GM06990 (cell line): Measurements from ENCODE around the gene SERINC3.

Experiments used
- DNase-seq: peaks from one replicate; pipeline ENCODE4 v3.0.0-alpha.2; 2011; ENCODE audit not compliant: insufficient read length; ENCODE audit errors: extremely low read depth
- H3K27me3 ChIP-seq: replicated peaks from 2 replicates; pipeline ENCODE4 v1.6.0; 2011; ENCODE audit warnings: low read length; ENCODE audit not compliant: control insufficient read depth, insufficient read depth
- H3K36me3 ChIP-seq: 2 replicates; pipeline ENCODE4 v1.5.1; 2011; ENCODE audit warnings: low read length; ENCODE audit not compliant: control insufficient read depth, insufficient read depth
- H3K4me3 ChIP-seq: replicated peaks from 2 replicates; pipeline ENCODE4 v1.5.1; 2011; ENCODE audit warnings: low read depth, mild to moderate bottlenecking, control low read depth, low read length
- TF ChIP-seq, protein P1 (sequence below): IDR thresholded peaks from 2 replicates; pipeline ENCODE4 v1.5.1; 2011; ENCODE audit warnings: low read length, control low read depth, mild to moderate bottlenecking, inconsistent platforms; ENCODE audit not compliant: insufficient read depth, poor library complexity, severe bottlenecking

The SERINC3 gene

DNA sequence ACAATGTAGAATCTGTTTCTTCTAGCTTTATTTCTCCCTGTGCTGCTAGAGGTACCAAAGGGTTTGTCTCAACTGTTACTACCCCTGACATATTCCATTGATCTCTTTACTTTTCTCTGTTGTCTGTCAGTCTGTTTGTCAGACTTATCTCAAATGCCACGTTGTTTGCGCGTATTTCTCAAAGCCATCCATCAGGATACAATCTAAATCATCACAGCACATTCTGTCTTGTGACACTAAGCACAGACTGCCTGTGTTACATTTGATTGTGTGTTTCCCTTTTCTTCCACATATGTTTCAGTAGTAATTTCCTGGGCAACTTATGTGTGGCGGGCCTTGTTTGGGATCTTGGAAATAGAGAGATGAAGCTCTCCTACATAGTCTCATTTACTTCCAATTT is 30.2 kb upstream of the SERINC3 start:
- no peak overlapping the region for H3K4me3 ChIP-seq
- no peaks in the 10 kb centered on the region for H3K36me3 ChIP-seq

DNA sequence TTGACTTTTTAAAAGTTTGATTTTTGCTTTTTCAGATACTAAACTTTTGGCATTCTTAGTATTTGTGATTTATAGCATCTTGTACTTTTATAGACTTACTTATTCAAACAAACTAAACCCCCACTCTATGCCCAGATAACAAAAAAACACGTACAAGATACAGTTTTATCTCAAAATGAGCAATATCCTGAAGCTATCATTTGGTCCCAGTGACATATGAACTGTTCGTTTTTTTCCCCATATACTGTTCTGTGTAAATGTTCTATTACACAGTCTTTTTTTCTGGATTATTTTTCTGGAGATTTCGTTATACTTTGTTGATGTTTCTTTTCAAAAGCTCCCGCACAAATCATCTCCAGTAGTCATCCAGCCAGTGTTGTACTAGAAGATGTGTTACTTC is 27.3 kb upstream of the SERINC3 start:
- TF ChIP-seq, protein P1, sequence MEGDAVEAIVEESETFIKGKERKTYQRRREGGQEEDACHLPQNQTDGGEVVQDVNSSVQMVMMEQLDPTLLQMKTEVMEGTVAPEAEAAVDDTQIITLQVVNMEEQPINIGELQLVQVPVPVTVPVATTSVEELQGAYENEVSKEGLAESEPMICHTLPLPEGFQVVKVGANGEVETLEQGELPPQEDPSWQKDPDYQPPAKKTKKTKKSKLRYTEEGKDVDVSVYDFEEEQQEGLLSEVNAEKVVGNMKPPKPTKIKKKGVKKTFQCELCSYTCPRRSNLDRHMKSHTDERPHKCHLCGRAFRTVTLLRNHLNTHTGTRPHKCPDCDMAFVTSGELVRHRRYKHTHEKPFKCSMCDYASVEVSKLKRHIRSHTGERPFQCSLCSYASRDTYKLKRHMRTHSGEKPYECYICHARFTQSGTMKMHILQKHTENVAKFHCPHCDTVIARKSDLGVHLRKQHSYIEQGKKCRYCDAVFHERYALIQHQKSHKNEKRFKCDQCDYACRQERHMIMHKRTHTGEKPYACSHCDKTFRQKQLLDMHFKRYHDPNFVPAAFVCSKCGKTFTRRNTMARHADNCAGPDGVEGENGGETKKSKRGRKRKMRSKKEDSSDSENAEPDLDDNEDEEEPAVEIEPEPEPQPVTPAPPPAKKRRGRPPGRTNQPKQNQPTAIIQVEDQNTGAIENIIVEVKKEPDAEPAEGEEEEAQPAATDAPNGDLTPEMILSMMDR: no peak
- H3K36me3 ChIP-seq: no peaks in the 10 kb centered on the region
- H3K4me3 ChIP-seq: no peak overlapping the region
- no peaks in the 10 kb centered on the region for H3K27me3 ChIP-seq
- DNase-seq: no peak

More for the DNA sequence above, 30.2 kb upstream of the SERINC3 start:
- TF ChIP-seq, protein P1: no peak
- no peak for DNase-seq
- no peaks in the 10 kb centered on the region for H3K27me3 ChIP-seq

DNA sequence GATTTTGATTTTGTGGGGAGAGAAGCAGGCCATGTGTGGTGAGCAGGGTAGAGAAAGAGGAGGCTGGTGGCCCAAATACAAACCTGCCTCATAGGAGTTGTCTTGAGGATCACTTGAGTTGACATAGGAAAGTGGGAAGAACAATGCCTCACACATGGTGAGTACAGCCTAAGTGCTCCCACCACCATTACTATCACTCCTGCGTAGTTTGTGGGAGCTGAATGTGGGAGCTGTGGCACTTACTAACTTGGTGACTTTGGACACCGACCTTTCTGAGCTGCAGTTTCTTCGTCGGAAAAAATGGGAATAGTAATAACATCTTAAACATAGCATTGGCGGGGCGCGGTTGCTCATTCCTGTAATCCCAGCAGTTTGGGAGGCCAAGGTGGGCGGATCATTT is 25.5 kb upstream of the SERINC3 start:
- H3K36me3 ChIP-seq: no peaks in the 10 kb centered on the region
- no peaks in the 10 kb centered on the region for H3K27me3 ChIP-seq
- no peak for DNase-seq
- H3K4me3 ChIP-seq: no peak overlapping the region
- TF ChIP-seq, protein P1: no peak

DNA sequence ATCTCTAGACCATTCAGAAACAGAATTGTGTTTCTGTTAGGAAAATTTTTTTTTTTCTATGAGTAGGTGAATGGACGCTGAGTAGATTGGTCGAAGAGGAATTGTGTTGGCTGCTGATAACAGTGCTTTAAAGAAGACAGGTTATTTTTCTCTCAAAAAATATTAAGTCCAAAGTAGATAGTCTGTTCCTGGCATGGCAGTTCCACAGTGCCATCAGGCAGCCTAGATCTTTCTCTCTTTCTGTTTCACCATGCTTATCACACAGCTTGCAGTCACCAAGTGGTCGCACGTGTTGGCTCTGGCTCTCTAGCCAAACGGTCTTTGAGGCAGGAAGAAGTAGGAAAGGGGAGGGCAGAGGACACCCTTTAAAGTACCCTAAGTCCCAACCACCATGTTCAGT is 22.4 kb upstream of the SERINC3 start:
- DNase-seq: no peak
- no peak overlapping the region for H3K4me3 ChIP-seq
- TF ChIP-seq, protein P1: no peak
- H3K27me3 ChIP-seq: no peaks in the 10 kb centered on the region
- H3K36me3 ChIP-seq: no peaks in the 10 kb centered on the region

DNA sequence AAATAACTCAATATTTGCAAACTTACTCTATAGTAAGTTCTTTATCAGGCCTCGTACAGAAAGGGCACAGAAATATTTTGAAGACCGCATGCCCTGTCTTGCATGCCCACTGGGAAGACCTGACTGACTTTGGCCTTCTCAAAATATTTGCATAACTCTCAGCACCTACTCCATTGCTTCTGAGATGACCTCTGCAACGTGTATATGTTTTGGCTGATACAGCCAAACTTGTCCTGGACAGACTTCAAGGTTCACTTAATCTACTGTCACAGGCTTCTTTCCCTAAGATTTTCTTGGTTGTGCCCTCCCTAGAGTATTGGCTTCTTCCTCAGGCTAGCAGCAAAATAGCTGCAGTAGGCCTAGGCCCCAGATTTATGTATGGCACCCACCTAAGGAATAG is 21.5 kb upstream of the SERINC3 start:
- Histone ChIP-seq H3K36me3 (no peaks in the 10 kb centered on the region), H3K27me3 (no peaks in the 10 kb centered on the region), H3K4me3 (no peak overlapping the region)
- DNase-seq: no peak
- TF ChIP-seq, protein P1: no peak

DNA sequence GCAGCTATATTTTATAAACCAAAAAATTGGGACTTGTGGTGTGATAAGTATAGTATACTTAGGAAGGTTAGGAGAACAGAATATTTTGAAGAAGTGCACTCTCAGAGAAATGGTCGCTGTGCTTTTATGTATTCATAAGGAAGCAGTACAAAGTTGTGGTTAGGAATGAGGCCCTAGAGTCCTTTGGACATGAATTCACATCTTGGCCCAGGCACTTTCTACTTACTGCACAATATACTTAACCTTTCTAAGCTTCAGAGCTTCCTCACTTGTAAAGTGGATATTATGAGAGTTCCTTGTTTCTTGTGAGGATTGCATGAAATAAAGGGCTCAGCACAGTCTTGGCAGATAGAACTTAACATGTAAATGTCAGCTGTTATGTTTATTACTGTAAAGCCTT is 21.0 kb upstream of the SERINC3 start:
- DNase-seq: no peak
- H3K4me3 ChIP-seq: no peak overlapping the region
- TF ChIP-seq, protein P1: no peak
- H3K36me3 ChIP-seq: no peaks in the 10 kb centered on the region
- H3K27me3 ChIP-seq: no peaks in the 10 kb centered on the region
